ENCODE data around the gene FCHSD2. TPM values are rescaled to one million over a fixed set of nuclear protein-coding genes. Genes with fewer than 3 reads are reported as not detected.

Gene FCHSD2
- total and polyA plus RNA-seq, 9 of the 15 experiments (the other 6 are each of a cell fraction or from before 2014, with no cell fraction given), result 1.8 to 14.7 (median 6.4) TPM

GRCh38 chr11:72831521-72832300 is 310.4 kb downstream of the FCHSD2 start (continued):
- TF ChIP-seq ESRRB (CRISPR knock-in tag; IDR thresholded peaks at IDR 0.05; ENCODE audit: borderline replicate concordance) (no peak), YY1 (IDR thresholded peaks at IDR 0.05; ENCODE audit: borderline replicate concordance in 1 of 3, control insufficient read depth in 1 of 3, extremely low read depth in 1 of 3, insufficient read depth in 3 of 3, insufficient read length in 1 of 3, insufficient replicate concordance in 2 of 3, low read depth in 1 of 3, low read length in 2 of 3) (peak in 2 of 3 experiments; percentile 48 to 53), MYC (IDR thresholded peaks at IDR 0.05; ENCODE audit: low read depth, low read length) (peak; percentile 76), MYC (CRISPR knock-in tag; IDR thresholded peaks at IDR 0.05; ENCODE audit: borderline replicate concordance, low read depth) (no peak)

- Histone ChIP-seq H4K20me1 (replicated peaks; ENCODE audit: control insufficient read depth, insufficient read depth, low read length) (0 out of 2 replicates have a peak, but pooled peaks cover 3% of the 10 kb centered on the region), H3K79me2 (ENCODE audit: control insufficient read depth, insufficient read depth, low read length) (no peaks in the 10 kb centered on the region), H3K9me1 (ENCODE audit: control insufficient read depth, insufficient read depth, low read length) (no peaks in the 10 kb centered on the region), H3K4me3 (no peak overlapping the region), H3K9ac (ENCODE audit: insufficient read depth in 1 of 2, low read depth in 2 of 2, low read length in 2 of 2) (no peak overlapping the region), H2AFZ (ENCODE audit: low read depth, low read length) (no peak overlapping the region), H3K27me3 (ENCODE audit: control insufficient read depth in 2 of 2, insufficient read depth in 2 of 2, low read length in 2 of 2) (no peaks in the 10 kb centered on the region), H3K27ac (ENCODE audit: extremely low read depth, low read depth, low read length) (no peak overlapping the region), H3K9me3 (replicated peaks; ENCODE audit: control insufficient read depth, insufficient read depth, low read depth, low read length) (no peaks in the 10 kb centered on the region), H3K4me2 (ENCODE audit: insufficient read depth, low read length) (no peak overlapping the region), H3K4me1 (replicated peaks in 1 of 2; ENCODE audit: control insufficient read depth in 2 of 2, insufficient read depth in 2 of 2, low read length in 2 of 2) (peaks cover 0 to 14% of the 10 kb centered on the region in 2 experiments; a peak in 4 of 5 replicates), H3K36me3 (ENCODE audit: control insufficient read depth, insufficient read depth, low read length) (no peaks in the 10 kb centered on the region)
- ATAC-seq (no peak), DNase-seq (ENCODE audit: extremely low read depth in 1 of 4, low spot score in 3 of 4) (no peak), FAIRE-seq (no peak)
- intact Hi-C loops (cut with micrococcal nuclease) (loop anchor here (5.0 to 10.0 kb wide), 3 partner anchors 245 to 502 kb away; no protein-coding TSS in a partner anchor), in situ Hi-C loops (cut with MboI) (loop anchor here (5.0 kb wide), 2 partner anchors 347 to 412 kb away; no protein-coding TSS in a partner anchor)
- BruUV-seq (replicated peaks), result no TSS peak
- ChIA-PET POLR2A (interaction anchor here (0.5 to 1.2 kb wide), 3 partner anchors 9 to 243 kb away, joined by 3 to 6 read pairs (median 3); no protein-coding TSS in a partner anchor), CTCF (ENCODE audit: low intra/inter-chr PET ratio) (interaction anchor here (3.5 kb wide), 1 partner anchor 348 kb away, joined by 47 read pairs; no protein-coding TSS in a partner anchor)
- WGBS (ENCODE audit: insufficient coverage, low coverage, missing lambda C conversion rate), result 61% methylated on average over 5 of the region's 5 CpGs
- no peak for TF ChIP-seq ZNF354B (CRISPR knock-in tag; IDR thresholded peaks at IDR 0.05)
- no peak for TF ChIP-seq ZNF717 (CRISPR knock-in tag; IDR thresholded peaks at IDR 0.05)
- no peak for TF ChIP-seq UBTF (IDR thresholded peaks at IDR 0.05; ENCODE audit: borderline replicate concordance in 1 of 2, low read depth in 2 of 2, low read length in 2 of 2)
- no peak for TF ChIP-seq ZNF512 (tag; IDR thresholded peaks at IDR 0.05)
- no peak for TF ChIP-seq SNIP1 (IDR thresholded peaks at IDR 0.05; ENCODE audit: low read depth)
- TF ChIP-seq HMBOX1 (IDR thresholded peaks at IDR 0.05), result no peak
- TF ChIP-seq RBM39 (optimal IDR thresholded peaks at IDR 0.05; ENCODE audit: low read depth, low read length), result no peak
Measured at GRCh38 chr11:72829884-72830533, 312.1 kb downstream of the FCHSD2 start.

Data from K562 (cell line).